GM11168 (cell line): ENCODE data around the gene LINC00305.

Source experiments
- in situ Hi-C: fragments of 300-500 bp; cut with MboI; formaldehyde crosslinking; loops from one replicate; pipeline ENCODE4 v1.12.0; 2022; ENCODE audit warnings: low sequenced_read_pairs; ENCODE audit not compliant: unreplicated experiment

The LINC00305 gene

DNA sequence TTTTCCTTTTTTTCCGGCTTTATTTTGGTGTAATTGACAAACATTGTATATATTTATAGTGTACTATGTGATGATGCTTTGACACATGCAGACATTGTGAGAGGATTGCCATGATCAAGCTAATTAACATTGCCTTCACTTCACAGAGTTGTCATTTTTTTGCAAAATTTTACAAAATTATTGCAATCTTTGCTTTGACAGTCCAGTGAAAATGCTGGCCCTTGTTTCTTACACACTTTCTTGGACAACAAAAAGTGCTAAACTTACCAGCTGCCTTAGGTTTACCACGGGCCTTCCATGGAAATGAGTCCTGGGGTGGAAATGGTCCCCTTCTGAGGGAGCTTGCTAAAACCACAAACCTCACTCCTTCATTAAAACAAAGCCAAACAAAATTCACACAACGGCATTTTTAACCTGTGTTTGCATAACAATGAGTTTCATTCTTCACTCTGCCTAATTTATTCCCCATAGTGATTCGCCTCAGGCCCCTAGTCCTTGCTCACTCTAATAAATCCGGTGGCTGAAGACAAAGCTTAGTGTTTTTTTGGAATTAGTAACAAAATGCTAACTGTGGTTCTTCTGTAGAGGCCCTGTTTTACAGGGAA is 32.2 kb downstream of the LINC00305 start:
- in situ Hi-C loops = no loop called here

DNA sequence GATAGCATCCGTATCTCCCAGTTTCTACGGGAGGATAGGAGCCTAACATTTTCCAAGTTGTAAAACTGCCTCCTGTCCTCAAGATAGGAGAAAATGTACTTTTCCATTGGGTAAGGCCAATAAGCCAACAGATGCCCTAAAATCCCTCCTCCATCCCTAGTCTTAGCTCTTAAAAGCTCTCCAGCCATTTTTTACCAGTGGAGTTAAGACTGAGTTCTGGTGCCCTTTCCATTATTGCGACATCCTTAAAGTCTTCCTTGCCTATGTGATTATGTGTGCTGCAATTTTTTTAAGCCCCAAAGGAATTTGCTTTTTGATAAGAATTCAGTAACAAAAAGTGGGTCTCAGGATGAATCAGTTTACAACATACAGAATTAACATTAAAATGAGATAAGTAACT is 33.0 kb downstream of the LINC00305 start:
- in situ Hi-C loops = no loop called here

DNA sequence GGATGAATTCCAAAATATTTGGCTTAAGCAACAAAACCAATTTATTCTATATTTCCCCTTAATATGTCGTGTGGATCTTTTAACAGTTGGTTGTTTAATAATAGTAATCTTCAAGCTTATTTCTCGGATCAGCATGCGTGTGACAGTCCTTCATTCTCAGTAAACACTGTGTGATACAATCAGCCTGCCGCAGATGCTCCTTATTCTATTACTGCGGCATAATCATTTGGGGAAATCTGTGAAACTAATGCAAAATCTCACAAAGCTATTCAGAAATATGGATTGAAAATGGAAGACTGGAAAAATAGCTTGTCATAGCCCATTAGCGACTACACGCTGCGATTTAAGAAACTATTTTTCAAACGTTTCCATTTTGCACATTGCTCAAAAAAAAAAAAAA is 36.9 kb downstream of the LINC00305 start:
- in situ Hi-C loops = no loop called here

DNA sequence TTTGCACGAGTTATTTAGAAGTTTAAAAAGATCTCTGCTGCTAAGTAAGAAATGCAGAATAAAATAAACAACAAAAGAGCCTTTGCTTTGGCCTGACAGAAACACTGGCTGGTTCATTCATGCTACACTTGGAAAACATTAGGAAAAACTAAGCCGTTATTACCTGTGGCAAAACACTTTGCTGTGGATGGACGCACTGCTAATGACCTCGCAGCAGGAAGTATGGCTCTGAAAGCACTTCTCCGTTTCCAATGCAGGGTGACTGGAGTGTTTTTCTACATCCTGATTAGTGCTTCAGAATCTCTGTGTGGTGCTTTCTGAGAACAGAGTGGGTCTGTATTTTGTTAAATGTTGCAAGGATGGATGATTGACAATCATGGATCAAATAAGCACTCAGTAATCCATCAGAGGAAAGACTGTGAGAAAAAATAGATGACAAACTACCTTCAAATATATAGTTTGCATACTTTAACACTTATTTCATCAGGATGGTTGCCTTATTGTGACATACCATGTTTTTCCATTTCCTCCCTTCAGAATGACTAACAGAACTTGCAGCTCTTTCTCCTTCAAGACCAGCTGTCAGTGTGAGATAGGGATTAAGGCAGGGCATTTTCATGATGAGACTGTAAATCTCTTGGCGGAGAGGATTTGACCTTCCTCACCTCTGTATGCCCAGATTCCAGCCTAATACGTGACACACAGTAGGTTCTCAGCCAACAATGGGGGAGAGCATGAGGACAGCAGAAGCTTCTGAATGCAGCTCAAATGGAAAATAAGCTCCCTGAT is 38.0 kb downstream of the LINC00305 start:
- in situ Hi-C loops = no loop called here

DNA sequence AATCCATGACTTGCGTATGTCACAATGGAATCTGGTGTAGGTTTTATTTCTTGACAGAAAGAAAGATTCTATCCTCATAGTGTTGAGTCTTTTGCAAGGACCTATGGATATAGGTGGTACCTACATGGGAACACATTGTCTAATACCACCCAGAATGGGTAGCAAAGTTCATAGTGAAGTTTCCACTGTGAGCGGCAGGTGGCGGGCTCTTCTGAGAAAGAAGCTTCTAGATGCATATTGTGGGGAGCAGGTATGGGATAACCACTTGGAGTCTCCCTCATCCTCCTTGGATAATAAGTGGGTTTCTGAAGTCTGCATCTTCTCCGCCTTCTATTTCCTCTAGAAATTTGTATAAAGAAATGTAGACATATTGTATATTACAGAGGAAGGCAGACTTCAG is 44.9 kb downstream of the LINC00305 start:
- in situ Hi-C loops = no loop called here

DNA sequence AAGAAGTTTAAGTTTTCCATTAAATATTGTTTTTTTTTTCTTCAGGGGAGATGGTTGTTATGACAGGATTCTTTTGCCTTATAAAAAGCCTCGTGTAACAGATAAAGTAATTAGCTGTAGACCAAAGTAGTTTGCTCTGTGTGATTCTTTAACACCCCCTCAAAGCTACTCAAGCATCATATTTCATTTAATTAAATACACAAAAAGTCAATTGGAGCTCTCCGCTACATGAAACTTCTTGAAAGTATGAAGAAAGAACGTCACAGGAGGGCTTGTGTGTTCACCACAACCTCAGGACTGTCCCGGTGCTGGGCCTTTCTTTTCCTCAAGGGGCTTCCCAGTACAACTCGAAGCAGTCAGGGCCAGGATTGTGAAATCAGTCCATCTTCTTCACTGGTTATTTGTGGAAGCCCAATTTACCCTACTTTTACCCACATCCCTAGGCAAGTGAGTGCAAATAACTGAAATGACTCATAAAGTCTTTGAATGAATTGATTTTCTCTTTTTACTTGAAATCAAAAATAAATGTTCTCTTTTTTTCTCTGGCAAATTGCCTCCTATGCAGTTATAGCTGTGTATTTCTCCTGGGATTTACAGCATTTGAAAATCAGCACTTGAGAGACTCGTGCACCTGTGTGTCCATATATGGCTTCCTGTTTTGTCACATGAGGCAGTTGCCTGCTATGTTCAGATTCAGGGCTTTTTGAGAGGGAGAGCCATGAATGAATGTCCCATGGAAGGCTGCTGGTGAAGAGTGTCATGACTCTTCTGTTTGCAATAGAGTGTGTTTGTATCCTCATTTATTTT is 48.6 kb downstream of the LINC00305 start:
- in situ Hi-C loops = no loop called here

DNA sequence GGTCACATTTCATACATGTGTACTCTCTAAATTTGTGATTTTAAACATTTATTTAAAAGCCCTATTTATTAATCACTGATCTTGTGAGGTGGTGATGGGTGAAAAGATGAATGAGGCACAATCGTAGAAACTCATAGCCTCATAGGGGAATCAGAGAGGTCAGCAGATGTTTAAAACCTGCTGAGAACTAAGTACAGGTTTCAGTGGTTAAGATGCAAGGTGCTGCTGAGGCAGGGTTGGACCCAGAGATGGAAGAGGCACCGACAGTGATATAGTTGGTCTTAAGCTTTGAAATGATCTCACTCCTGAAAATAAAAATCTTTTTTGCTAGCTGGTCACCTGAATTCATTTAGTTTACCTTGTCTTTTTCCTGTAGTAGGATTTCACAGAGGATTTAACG is 49.6 kb downstream of the LINC00305 start:
- in situ Hi-C loops = no loop called here

DNA sequence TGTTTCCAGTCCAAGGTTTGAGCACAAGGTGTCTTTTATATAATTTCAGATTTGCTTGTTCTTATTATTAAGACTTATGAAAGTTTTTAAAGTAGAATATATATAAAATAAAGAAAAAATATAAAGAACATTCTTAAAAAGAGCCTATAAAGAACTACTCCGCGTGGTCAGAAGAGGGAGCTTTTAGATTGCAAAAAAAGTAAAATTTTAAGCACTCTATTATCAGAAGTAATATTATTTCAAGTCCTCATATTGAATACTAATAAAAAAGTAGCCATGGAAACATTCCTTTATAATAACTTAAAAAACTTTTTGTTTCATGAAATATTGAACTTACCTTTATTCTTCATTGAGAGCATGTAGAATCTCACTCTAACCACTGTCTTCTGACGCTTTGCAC is 51.4 kb downstream of the LINC00305 start:
- in situ Hi-C loops = no loop called here

DNA sequence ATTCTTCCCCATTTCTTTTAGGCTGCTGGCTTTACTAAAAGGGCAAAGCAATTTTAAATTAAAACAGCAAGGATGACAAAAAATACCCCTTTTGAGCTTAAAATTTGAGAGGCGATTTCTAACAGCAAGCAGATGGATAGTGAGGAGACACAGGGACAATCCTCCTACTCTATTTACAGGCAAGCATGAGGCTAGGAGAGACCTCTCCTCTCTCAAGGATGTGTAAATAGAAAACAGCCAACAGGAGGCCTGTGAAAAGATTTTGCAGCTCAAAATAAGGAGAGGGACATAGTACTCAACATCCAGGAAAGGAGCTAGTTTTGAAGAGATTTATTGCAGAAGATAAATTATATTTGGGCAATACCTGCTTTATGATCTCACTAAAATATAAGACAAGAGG is 53.8 kb downstream of the LINC00305 start:
- in situ Hi-C loops = no loop called here

DNA sequence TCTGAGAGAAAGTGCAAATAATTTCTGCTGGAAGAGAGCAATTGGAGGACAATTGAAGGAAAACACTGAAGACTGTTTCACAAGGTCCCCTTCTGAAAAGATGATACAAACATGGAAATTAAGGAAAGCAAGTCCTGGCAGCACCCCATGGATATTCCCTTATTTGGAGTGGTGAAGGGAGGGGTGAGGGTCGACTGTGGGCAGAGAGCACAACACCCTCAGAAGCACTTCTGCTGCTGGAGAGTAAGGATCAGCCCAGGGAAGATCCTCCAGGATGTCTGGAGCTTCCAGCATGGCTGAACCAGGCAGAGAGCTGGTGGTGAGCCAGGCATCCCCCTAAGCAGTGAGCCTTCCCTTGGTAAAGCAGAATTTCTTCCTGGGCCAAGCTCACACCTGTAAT is 54.7 kb downstream of the LINC00305 start:
- in situ Hi-C loops = no loop called here

DNA sequence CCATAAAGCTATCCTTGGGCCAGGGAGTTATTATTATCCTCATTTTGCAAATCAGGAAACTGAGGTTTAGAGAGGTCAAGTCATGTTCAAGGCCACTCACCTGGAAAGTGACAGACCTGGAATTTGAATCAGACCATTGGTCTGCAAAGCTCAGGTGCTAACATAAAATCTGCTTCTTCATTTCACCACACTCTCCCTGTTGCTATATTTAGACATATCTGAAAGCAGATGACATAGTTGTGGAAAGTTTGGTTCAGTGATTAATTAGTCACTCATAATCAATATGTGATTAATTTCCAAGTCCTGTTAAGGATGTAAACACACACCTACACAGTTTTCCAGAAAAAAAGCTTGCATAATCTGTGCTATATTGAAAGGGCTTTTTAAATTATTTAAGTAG is 57.4 kb downstream of the LINC00305 start:
- in situ Hi-C loops = no loop called here

DNA sequence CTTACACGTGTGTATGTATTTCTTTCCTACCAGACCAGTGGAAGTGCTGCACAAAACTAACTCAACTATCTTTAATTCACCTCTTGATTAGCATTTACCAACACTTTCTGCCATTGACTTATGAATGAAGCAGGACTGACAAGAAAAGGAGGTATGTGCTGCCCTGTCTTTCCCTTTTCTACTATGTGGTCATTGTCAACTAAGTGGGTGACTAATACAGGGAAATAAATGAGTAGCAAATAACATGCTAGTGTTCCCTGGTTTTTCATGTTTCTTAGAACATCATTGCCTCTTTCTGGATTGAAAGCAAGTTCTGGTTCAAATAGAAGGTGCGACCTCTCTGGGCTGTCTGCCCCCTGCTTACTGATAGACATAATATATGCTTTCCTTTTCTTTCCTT is 58.0 kb downstream of the LINC00305 start:
- in situ Hi-C loops = no loop called here

DNA sequence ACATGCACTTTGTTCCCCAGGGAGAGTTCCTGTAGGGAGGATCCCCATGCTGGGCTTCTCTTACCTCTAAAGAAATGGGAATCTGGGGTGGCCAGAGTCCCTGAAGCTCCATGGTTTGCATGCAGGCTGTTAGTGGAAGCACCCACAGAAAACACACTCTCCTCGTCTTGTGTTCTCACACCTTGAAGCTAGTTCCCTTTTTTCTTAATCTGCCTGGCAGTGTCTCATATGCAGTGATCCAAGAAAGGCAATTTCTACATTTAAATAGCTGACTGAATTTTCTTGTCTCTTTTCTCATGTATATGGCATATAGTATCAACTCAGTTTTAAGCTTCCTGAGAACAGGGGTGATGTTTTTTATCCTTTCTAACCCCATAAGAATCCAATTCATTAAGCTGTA is 65.0 kb downstream of the LINC00305 start:
- in situ Hi-C loops = no loop called here

DNA sequence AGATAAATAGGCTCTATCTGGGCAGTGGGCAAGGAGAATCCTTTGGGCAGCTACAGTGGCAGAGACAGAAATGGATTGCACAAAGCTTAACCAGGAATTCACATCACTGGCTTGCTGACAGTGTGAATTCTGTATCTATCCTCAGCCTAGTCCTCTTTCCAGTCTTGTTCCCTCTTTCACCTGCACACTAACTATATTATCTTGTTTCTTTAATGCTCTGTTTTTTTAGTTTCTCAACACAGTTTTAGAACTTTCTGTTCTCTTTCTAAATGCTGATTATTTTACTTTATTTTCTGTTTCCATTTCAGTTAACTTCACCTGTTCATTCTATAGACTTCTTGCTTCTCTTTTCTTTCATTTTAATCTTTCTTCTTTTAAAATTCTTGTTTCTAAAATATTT is 66.4 kb downstream of the LINC00305 start:
- in situ Hi-C loops = no loop called here

DNA sequence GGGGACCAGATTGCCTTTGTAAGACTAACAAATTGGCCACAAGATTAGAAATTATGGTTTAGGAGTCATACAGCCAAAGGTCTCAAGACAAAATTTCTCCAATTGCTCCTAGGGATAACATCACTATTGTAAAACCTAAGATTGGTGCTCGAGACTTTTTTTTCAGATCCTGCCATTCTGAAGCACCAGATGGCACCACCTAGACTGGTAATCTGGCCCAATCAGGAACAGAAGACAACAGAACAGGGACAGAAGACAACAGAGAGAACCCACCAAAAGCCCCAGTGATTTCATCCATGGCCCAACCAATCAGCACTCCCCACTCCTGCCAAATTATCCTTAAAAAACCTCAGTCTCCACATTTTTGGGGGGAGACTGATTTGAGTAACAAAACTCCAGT is 66.8 kb downstream of the LINC00305 start:
- in situ Hi-C loops = no loop called here

DNA sequence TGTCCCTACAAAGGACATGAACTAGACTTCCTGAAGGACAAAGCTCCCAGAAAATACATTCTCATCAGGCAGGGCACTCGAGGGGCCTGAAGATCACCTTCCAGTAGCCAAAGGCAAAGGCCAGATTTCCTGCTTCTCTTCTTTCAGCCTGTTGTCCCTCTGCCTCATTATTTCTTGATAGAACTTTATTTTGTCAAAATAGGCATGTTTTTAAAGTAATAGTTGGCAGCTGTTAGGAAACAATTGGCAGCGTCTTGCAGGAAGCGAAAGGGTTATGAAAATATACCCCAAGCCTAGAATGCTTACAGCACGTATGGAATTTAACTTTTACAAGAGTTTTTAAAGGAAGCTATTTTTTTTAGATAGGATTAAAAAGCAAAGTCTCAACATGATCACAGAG is 74.9 kb downstream of the LINC00305 start:
- in situ Hi-C loops = no loop called here

DNA sequence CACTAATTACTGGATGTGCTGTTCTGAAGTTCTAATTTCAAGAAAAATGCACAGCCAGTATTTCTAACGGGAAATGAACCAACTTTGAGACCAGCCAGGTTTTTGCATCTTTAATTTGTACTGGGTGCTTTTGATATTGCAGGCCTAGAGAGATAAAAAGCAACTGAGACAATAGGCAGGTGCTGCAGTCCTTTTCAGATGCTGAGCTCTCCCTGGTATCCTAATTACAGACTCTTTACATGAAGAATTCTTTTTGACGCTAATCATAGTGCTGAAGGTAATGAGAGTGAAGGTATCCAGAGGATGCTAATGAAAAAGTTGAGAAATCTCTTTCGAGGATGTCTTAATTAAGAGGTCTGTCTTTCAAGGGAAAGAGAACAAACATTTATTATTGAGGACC is 93.9 kb downstream of the LINC00305 start:
- in situ Hi-C loops = no loop called here

DNA sequence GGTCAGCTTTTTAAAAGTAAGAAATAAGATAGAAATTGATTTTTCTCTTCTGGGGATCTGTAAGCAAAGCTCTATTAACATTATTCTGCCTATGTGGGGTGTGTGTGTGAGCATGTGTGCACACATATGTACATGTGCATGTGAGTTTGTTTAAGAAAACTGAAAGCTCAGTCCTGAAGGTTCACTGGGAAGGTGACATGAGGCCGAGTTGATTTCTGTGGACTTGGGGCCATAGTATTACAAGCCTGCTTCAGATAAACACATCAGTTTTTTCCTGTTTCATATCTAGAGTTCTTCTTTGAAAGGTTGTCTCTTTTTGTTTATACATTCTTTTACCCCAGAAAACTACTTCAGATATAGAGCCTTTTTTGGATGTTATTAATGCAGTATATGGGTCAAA is 95.6 kb downstream of the LINC00305 start:
- in situ Hi-C loops = no loop called here

DNA sequence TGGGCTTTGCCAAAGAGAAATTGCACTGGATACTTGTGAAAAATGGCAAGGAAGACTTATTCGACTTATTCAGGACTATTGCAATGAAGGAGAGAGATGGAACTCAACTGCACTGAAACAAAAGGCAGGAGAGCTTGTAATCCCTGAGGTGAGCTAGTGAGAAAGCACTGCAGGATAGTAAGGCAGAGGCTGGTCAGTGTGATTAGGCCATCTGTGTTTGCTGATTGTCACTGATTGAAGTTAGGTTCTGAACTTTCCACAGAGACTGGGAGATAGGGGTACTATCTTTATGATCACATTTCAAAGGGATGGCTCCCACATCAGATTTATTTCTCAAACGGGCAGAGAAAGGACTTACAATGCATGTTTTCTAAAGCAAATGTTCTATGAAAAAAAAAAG is 96.1 kb downstream of the LINC00305 start:
- in situ Hi-C loops = no loop called here

DNA sequence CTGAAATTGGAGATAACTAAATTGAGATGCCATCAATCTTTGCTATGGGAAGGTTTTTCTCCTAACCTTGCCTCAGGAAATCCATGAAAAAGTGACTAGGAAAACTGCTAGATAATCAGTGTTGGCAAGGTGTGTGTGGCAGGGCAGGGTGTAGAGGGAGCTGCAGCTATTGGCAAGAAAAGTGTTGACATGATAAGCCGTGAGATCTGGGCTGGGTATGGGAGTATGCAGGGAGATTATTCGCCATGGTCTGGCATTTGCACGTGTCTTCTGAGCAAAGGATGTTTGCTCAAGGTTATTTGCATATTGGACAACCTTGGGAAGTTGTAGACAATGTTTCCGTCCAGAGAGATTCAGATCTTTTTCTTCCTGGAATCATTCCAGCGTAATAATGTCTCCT is 104.3 kb downstream of the LINC00305 start:
- in situ Hi-C loops = loop anchor here (25.0 kb wide), 1 partner anchor 368 kb away; no protein-coding TSS in a partner anchor

DNA sequence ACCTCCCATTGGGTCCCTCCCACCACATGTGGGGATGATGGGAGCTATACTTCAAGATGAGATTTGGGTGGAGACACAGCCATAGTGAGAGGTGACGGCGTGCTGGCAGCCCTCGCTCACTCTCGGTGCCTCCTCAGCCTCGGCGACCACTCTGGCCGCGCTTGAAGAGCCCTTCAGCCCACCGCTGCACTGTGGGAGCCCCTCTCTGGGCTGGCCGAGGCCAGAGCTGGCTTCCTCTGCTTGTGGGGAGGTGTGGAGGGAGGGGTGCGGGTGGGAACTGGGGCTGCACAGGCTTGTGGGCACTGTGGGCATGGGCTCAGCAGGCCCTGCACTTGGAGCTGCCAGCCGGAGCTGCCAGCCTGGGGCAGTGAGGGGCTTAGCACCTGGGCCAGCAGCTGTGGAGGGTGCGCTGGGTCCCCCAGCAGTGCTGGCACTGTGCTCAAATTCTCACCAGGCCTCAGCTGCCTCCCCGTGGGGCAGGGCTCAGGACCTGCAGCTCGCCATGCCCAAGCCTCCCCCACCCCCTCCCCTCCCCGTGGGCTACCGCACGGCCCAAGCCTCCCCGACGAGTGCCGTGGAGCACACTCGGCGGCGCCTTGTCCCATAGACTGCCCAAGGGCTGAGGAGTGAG is 106.0 kb downstream of the LINC00305 start:
- in situ Hi-C loops = loop anchor here (25.0 kb wide), 1 partner anchor 369 kb away; no protein-coding TSS in a partner anchor
